ENCODE measurements around the gene GSTM3.

DNA sequence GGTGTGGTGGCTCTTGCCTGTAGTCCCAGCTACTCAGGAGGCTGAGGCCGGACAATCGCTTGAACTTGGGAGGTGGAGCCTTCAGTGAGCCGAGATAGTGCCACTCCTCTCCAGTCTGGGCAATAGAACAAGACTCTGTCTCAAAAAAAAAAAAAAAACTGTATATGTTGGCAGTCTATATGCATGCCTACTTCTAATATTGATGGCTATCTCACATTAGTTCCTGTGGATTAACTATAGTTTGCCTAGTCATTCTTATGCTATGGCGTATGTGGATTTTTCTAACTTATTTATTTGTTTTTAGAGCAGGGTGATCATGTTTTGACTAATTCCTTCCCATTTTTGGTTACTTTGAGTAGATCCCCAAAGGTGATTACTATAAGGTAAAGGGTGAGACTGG lies 43.8 kb downstream of the GSTM3 start:
- TF ChIP-seq, protein P1, sequence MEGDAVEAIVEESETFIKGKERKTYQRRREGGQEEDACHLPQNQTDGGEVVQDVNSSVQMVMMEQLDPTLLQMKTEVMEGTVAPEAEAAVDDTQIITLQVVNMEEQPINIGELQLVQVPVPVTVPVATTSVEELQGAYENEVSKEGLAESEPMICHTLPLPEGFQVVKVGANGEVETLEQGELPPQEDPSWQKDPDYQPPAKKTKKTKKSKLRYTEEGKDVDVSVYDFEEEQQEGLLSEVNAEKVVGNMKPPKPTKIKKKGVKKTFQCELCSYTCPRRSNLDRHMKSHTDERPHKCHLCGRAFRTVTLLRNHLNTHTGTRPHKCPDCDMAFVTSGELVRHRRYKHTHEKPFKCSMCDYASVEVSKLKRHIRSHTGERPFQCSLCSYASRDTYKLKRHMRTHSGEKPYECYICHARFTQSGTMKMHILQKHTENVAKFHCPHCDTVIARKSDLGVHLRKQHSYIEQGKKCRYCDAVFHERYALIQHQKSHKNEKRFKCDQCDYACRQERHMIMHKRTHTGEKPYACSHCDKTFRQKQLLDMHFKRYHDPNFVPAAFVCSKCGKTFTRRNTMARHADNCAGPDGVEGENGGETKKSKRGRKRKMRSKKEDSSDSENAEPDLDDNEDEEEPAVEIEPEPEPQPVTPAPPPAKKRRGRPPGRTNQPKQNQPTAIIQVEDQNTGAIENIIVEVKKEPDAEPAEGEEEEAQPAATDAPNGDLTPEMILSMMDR (IDR thresholded peaks at IDR 0.05), result no peak
- TF ChIP-seq POLR2A (IDR thresholded peaks at IDR 0.05), result no peak

All from lower leg skin (tissue), 3 donors.